Dermis microvascular lymphatic vessel endothelial cell (primary cell): Measurements from ENCODE around the gene TUBB2B. TPM values are rescaled to one million over a fixed set of nuclear protein-coding genes. Genes with fewer than 3 reads are reported as not detected.
"Not testable (repeated sequence)": the region's sequence is repeated elsewhere in the genome, so short reads cannot be mapped to it uniquely, and the experiment has no call there.

Experiments
- DNase-seq, 2 donors: peaks; one replicate each; pipeline versions ENCODE4 v3.0.0 to v3.0.0-alpha.2; 2010; ENCODE audit warnings: low read depth in 2 of 2
- total RNA-seq: library from RNA; depleted of rRNA; stranded (reverse); fragments of >200 nt; gene quantifications from 2 replicates; pipeline ENCODE4 v1.2.1, GENCODE V29; 2014

Gene TUBB2B
- total RNA-seq, 1 donor from 2014 or later, result 3.6 TPM

GRCh38 chr6:3258720-3259490 is 31.5 kb upstream of the TUBB2B start, which contains the start of gene PSMG4:
TSS of gene PSMG4 (plus strand) at chr6:3258947. CDS start at chr6:3259023, 76 bp downstream.
- peak; percentile 69 to 88 for DNase-seq

- DNase-seq, result no peak
Measured at GRCh38 chr6:3258201-3258600, 30.7 kb upstream of the TUBB2B start.

GRCh38 chr6:3253597-3253961 is 26.1 kb upstream of the TUBB2B start:
- no peak for DNase-seq

GRCh38 chr6:3252861-3253596 is 25.6 kb upstream of the TUBB2B start:
- DNase-seq, result no peak

GRCh38 chr6:3252369-3252768 is 24.9 kb upstream of the TUBB2B start:
- peak in 1 of 2 donors; percentile 32 for DNase-seq

- DNase-seq, result peak; percentile 48 to 77
Measured at GRCh38 chr6:3251462-3252314, 24.2 kb upstream of the TUBB2B start.

- no peak for DNase-seq
Measured at GRCh38 chr6:3250231-3250675, 22.8 kb upstream of the TUBB2B start.

- DNase-seq, result no peak
Measured at GRCh38 chr6:3249821-3250220, 22.4 kb upstream of the TUBB2B start.

- DNase-seq, result peak in 1 of 2 donors; percentile 53
Measured at GRCh38 chr6:3247255-3248146, 20.0 kb upstream of the TUBB2B start.

- DNase-seq, result no peak
Measured at GRCh38 chr6:3245216-3245615, 17.8 kb upstream of the TUBB2B start.

- not testable (repeated sequence) for DNase-seq
Measured at GRCh38 chr6:3244832-3245161, 17.3 kb upstream of the TUBB2B start.

GRCh38 chr6:3244003-3244831 is 16.8 kb upstream of the TUBB2B start:
- no peak for DNase-seq

- no peak for DNase-seq
Measured at GRCh38 chr6:3242768-3243167, 15.3 kb upstream of the TUBB2B start.

- not testable (repeated sequence) for DNase-seq
Measured at GRCh38 chr6:3241745-3242144, 14.3 kb upstream of the TUBB2B start.

GRCh38 chr6:3240595-3240994 is 13.1 kb upstream of the TUBB2B start:
- DNase-seq, result no peak

- DNase-seq, result no peak
Measured at GRCh38 chr6:3239110-3239830, 11.8 kb upstream of the TUBB2B start.

- no peak for DNase-seq
Measured at GRCh38 chr6:3237761-3238662, 10.6 kb upstream of the TUBB2B start.

GRCh38 chr6:3236005-3236404 is 8.6 kb upstream of the TUBB2B start:
- DNase-seq, result no peak
